HG03060 (cell line): ENCODE results near the gene FAIM2.

Source experiments
- ATAC-seq: cut with Tn5 transposase; IDR thresholded peaks from one replicate; pipeline ENCODE4 v1.9.1; 2021; ENCODE audit warnings: low read depth, moderate number of reproducible peaks; ENCODE audit not compliant: unreplicated experiment

FAIM2 gene

DNA sequence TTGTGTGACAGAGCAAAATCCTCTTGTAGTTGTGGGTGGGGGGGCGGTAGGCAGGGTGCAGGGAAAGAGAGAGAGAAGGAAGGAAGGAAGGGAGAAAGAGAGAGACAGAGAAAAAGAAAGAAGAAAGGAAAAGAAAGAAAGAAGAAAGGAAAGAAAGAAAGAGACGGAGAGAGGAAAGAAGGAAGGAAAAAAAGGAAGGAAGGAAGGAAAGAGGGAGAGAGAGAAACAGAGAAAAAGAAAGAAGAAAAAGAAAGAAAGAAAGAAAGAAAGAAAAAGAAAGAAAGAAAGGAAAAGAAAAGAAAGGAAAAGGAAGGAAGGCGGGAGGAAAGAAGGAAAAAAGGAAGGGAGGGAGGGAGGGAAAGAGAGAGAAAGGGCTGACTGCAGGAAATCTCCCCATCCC is 17.6 kb upstream of the FAIM2 start:
- ATAC-seq, result no peak

DNA sequence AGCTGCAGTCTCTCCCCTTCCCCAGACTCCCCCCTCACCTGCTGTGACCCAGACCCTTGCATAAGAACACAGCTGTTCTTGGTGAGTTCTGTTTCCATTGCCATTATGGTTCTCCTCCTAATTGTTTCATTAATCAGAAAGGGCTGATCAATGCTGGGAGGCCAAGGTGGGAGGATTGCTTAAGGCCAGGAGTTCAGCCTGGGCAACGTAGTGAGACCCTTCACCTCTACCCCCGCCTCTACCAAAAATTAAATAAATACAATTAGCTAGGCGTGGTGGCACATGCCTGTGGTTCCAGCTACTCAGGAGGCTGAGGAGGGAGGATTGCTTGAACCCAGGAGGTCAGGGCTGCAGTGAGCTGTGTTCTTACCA is 17.2 kb upstream of the FAIM2 start:
- no peak for ATAC-seq

DNA sequence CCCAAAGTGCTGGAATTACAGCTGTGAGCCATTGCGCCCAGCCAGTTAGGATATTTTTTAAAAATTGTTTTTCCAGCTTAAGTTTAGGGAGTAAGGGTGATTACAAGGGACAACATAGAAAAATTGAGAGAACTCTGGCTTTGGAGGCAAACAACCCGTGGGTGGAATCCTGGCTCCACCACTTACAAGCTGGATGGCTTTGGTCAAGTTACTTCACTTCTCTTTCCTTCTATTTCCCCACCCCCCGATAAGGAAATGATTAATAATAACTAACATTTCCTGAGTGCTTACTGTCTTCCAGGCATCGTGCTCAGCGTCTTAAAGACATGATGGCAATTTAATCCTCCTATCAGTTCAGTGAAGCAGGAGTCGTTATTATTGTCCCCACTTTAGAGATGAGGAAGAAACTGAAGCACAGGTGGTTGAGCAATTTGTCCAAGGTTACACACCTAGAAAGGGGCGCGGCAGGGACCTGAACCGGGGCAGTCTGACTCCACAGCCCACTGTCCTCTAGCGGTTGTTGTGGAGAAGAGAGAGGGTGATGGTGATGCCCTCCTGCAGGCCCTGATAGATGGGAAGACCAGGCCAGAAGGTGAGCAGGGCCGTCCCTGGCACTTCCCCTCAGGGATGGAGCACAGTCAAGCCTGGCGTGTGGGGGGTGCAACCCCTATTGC is 16.7 kb upstream of the FAIM2 start:
- no peak for ATAC-seq

DNA sequence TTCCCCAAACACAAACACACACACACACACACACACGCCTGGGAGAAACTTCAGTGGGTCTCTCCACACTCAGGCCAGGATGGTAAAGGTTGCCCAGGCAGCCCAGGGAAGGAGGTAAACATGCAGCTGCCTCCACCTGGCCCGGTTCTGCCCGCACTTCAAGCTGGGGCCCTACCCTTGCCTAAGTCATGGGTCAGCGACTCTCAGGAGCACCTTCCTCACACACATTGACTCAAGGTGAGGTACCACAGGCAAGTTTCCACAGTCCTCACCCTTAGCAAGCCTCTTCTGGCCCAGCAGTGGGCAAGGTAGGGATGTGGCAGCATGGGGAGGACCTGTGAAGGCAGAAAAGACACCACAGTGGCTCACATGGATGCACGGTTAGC is 14.1 kb upstream of the FAIM2 start:
- ATAC-seq, result no peak

DNA sequence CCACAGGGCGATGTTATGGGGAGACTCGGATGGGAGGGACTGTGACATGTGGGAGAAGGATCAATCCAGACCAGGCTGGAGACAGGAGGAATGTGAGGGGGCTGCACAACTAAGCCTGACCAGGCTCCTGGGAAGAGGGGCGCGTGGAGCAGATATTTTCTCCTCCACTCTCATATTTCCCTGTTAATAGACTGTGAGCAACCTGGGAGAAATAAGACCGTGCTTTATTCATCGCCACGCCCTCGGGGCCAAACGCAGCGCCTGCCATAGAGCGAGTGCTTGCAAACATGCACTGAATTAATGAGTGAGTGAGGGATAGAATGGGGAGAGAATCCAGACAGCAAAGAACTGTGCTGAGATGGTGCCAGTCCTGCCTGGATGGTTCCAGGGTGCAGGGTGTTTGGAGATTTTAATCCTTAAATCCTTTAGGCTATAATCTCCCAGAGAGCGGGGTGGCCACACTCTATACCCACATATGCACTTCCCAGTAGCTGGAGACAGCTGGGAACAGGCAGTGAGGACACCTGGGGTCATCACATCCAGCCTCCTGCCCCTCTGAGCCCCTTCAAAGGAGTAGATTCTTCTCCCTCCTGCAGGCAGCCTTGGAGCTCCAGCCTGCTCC is 13.6 kb upstream of the FAIM2 start:
- ATAC-seq, result no peak

DNA sequence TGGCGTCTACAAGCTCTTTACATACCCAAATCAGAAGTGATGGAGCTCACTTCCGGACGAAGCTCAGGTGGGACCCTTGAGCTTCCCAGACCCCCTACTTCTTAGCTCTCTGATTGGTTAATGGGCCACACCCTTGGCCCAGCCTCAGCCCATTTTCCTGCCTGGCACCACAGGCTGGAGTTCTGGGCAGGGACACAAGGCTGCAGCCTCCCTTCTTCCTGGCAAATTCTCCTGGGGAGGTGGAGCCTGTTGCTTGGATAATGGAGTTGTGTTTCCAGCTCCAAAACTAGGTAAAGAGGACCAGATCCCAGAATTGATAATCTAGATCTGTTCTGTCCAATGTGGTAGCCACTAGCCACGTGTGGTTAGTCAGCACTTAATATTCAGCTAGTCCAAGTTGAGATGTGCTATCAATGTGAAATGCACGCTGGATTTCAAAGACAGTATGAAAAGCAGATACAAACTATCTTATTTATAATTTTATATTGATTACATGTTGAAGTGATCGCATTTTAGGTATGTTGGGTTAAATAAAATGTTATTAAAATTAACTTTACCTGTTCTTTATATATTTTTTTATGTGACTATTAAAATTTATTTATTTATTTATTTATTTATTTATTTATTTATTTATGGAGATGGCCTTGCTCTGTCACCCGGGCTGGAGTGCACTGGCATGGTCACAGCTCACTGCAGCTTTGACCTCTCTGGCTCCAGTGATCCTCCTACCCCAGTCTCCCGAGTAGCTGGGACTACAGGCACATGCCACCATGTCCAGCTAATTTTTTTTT is 12.6 kb upstream of the FAIM2 start:
- ATAC-seq, result no peak

DNA sequence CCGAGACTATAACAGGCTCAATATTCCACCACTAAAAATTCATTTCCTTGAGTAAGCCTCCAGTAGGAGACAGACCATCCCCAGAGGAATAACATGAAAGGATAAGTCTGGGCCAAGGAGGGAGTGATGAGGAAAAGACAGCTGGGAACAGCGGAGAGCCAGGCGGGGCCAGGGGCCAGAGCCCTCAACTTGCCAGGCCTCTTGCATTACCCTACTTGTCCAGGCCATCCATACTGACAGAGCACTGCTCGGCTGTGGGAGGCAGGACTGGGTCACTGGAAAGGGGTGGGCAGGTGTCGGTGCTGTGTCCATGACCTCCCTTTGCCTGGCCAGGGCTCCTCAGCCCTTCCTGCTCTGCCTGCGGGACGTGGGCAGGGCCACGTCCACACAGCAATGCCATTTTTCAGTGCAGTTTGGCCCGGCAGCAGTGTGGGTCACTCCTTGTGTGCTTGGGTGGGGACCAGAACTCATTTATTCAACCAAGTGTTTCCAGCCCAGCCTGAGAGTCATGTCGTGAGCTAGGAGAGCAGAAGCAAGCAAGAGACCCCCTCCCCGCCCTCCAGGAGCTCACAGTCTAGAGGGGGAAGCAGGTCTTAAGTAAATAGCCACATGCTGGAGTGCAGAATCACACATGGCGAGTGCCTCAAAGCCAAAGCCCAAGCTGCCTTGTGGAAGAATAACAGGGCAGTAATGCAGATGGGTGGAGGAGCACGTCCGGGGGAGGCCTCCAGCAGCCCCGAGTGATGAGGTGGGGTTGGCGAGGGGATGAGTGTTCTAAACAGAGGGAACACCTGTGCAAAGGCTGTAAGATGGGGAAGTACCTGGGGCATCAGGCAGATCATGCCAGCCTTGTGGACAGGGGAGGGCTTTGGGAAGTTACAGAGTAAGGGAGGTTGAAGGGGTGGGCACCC is 8.9 kb upstream of the FAIM2 start:
- ATAC-seq, result no peak

DNA sequence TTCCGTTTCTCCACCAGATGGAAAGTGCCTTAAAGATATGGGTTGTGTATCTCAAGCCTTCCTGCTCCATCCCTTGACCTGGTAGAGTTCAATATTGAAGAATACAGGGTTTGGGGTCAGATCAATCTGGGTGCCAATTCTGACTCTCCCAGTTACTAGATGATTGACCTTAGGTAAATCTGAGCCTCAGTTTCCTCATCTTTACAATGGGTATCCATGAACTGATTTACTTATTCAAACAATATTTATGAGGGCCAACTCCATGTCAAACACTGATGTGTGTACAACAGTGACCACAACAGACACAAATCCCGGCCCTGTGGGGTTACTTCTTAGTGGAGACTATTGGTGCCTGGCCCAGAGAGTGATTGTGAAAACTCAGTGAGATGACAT is 7.5 kb upstream of the FAIM2 start:
- ATAC-seq, result no peak

DNA sequence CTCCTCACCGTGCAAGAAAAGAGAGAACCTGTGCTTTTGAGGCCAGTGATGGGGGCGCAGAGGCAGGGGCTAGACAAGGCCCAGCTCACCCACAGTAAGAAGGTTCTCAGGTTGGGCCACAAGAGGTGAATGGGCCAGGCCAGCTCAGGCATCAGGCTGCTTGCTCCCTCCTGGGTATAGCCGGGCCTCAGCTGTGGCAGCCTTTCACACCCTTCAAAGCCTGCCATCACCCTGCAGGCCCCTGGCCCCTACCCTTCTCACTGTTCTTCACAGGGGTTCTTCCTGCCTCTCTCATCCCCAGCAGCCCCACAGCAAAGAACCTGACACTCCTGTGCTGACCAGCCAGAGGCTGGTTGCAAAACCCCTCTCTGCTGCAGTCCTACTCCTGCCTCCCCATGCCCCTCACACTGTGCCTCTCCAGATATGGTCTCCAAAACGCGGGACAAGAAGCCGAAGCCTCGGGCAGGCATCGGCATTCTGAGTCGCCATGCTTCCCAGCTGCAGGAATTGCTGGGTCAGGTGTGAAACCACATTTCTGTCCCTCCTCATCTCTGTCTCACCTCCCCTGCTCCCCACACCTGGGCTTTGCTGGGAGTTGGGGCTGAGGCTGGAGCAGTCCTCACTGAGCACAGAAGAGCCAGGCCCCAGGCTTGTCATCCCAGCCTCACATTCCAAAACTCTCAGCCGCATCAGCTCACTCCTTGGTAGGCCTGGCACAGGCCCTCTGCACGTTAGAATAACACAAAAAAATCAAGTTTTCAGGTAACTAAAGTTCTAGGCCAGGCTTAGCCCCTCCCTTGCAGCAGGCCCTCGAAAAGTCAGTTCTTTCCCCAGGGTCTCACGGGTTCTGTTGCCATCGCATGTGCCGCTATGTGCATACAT is 6.9 kb upstream of the FAIM2 start:
- ATAC-seq, result no peak

DNA sequence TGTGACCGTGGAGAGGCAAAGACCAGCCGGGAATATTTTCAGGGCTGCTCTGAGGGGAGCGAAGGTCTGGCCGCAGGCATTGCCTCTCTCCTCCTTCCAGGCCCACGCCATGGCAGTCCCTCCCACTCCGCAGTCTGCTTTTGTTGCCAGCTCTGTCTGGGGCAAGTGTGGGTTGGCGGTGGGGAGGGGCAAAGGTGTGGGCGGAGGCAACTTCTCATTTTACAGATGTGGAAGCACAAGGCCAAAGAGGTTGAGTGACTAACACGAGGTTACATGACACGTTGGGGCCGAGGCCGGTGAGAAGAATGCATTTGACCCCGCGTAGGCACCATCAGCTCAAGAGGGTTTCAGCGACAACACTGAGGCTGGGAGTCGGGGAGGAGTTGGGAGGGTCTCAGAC is 6.1 kb upstream of the FAIM2 start:
- no peak for ATAC-seq

DNA sequence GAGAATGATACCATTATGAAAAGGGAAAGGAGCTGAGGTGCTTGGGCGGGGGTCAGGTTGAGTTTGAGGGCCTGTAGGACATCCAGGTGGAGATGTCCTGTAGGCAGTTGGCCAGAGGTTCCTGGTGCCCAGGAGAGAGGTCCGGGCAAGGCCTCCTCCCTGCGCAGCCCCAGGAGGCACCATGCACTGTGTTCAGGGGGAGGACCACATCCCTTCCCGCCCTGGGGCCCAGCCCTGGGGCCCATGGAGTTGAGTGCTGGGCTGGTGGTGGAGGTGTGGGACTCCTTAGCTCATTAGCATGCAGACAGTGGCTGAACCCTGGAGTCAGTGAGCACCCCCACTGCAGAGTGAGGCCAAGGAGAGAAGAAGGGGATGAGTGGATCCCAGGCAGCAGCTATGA is 5.7 kb upstream of the FAIM2 start:
- no peak for ATAC-seq

DNA sequence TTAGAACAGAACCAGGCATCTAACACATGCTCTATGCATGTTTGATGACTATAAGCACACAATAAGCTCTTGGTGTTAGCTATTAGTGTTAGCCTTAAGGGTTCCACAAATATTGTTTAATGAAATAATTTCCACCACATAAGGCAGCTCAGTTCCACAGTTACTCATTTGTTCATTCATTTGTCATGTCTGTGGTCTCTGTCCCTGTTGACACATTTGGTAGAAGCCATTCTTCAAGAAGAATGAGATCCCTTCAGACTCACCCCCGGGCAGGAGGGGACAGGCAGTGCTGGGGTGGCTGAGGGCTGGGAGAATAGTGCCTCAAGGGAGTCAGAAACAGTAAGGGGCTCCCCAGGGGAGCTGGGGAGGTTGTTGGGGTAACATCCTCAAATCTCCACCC is 3.7 kb upstream of the FAIM2 start:
- no peak for ATAC-seq

DNA sequence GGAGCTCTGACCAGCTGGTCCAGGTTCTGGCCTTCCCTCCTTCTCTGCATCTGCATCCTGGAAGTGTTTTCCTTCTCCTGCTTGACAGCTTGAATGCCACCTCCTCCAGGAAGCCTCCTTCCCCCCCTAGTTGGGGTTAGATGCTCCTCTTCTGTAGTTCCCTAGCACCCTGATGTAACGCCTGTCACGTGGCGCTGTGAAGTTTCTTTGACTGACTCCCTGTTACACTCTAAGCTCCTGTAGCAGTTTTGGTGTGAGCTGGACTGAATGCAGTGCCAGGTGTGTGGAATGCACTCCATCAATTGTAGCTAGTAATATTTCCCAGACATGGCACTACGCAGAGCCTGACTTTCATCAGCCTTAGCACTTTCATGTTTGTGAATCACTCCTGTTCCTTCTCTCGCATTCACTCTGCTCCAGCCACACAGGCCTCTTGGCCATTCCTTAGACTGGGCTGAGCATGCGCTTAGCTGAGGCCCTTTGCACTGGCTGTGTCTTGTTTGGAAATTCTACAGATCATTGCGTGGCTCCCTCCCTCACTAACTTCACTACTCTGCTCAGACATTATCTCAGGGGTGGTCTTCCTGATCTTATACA is 2.1 kb upstream of the FAIM2 start:
- no peak for ATAC-seq

DNA sequence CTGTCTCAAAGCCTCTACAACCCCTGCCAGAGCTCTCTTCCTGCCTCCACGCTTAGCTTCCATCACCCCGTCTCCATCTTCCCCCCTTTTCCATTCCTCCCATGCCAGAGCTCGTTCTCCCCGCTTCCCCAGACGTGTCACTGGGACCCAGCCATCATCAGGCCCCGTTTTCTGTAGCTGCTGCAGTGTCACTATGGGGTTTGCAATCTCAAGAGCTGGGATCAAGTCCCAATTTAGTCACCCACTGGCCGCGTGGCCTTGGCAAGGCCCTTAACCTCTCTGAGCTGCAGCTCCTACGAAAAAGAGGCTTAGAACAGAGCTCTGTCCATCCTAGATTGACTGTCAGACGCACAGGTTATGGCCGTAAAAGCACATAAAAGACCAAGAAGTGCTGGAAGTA is 901 bp upstream of the FAIM2 start:
- ATAC-seq, result no peak

DNA sequence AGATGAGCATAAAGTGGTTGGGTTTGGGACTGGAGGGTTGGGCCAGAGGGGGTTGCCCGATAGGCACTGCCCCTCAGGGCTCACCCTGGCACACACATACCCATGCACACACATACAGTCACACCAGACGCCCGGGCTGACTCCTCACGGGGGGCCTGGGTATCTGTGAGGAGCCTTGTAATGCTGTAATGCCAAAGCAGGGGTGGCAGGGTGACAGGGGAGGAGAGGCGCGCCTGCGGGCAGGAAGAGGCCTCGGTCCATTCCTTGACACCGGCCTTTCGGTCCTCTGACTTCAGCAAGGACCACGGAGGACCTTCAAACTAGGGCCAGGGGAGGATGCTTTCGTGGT is 375 bp downstream of the FAIM2 start:
- ATAC-seq, result no peak

DNA sequence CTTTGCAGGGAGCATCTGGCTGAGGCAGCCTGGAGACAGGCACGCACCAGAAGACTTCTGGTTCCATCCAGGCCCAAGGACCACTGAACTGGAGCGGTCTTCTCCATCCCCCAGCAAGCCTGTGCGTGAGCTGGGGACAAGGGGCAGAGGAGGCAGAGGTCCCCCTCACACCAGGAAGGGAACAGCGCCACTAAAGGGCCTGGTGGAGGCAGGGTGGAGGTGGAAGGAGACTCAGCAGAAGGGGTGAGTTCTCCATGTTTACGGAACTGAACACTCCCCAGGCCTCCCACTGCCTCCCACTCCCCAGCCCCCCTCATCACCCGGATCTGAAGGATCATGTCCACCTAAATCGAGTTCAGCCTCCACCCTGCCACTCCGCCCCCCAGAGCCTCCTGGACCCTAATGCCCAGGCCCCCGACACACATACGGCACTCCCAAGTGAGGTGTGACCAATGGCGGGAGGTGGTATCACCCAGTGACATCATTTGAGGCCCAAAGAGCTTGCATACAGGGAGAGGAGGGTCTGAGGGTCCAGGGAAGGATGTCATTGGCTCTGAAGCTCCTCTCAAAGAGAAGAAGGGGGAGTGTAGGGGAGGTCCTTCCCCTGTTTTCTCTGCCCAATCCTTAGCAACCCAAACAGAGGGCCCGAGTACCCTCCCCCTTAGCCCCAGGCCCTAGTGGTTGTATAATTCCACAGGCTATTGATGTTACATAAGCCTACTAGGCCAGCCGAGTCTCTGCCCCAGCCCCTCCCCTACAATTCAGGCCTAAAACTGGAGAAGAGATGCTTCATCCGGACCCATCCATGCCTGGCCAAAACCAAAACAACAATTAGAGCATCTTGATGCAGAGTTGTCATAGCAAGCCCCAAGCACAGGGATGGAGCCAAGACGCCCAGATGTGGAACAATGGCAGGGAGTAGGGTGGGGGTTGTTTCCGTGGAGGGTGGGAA is 1.0 kb downstream of the FAIM2 start:
- ATAC-seq, result no peak

DNA sequence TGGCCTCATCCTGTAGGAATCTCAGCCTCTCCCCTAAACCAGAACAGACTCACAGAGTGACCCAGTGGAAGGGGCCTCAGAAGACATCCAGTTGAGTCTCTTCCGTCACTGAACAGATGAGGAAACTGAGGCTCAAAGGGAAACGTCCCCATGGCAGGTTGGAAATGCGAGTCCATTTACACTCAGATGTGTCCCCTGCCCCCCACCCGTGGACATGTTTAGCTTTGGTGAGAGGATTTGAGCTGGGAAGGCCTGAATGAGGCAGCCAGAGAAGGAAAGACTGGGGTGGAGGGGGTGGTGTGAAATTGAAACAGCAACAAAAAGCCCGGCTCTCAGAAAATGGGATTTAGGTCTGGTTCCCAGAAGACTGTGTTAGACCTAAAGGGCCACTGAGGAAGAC is 1.7 kb downstream of the FAIM2 start:
- no peak for ATAC-seq

DNA sequence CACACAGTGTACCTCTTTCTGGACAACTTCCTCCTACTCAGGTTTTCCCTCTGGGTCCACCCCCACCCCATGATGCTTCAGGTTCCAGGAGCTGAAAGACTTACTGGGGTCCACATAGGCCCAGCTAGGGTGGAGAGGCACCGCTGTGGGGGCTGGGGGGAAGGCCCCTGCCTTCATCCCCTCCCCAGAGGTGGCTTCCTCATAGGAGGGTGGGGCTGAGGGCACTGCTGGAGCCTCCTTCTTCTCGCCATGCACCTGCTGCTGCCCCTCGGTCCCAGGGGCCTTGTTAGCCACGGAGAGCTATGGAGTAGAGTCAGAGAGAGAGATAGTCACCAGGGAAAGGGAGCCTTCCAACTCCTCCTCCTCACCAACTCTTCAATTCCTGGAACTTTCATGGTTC is 2.7 kb downstream of the FAIM2 start:
- no peak for ATAC-seq

DNA sequence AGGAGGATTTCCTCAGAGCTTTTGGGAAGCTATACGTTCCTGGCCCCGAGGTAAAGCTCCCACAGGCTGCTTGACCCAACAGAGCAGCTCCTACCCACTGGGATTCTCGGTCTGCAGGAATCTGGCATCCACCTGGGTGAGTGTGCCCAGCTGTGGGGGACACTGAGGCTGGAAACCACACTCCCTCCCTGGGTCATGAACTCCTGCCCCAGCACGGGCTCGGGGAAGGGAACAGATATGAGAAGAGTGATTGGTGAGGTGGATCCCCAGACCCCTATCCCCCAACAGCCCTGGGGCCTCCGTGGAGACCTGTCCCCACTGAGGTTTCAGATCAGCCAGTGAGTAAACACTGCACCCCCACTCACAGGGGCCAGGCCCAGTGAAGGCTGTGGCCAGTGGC is 3.3 kb downstream of the FAIM2 start:
- ATAC-seq, result no peak
